OCI-LY1 (cell line): Measurements from ENCODE around the gene CNTN1.

Experiments used
- H2AFZ ChIP-seq: fragments of 200-600 bp; sonication (generic), shearing (Covaris generic); 2 replicates; pipeline ENCODE4 v1.6.0; 2014; ENCODE audit warnings: antibody characterized with exemption, mild to moderate bottlenecking, low read length
- H3F3A ChIP-seq: fragments of 200-600 bp; sonication (generic), shearing (Covaris generic); 2 replicates; pipeline ENCODE4 v1.6.0; 2014; ENCODE audit warnings: mild to moderate bottlenecking, antibody characterized with exemption, low read length, moderate library complexity; ENCODE audit not compliant: insufficient read depth
- H3K27ac ChIP-seq: fragments of 200-600 bp; sonication (generic); 2 replicates; pipeline ENCODE4 v1.5.1; 2014; ENCODE audit warnings: low read length, mixed run types, mild to moderate bottlenecking, low read depth; ENCODE audit not compliant: poor library complexity, severe bottlenecking
- H3K27me3 ChIP-seq: fragments of 200-600 bp; sonication (generic); 2 replicates; pipeline ENCODE4 v1.6.0; 2014; ENCODE audit warnings: antibody characterized with exemption, mild to moderate bottlenecking, low read length, moderate library complexity; ENCODE audit not compliant: insufficient read depth
- H3K36me3 ChIP-seq: fragments of 200-600 bp; sonication (generic); 2 replicates; pipeline ENCODE4 v1.6.1; 2014; ENCODE audit warnings: mild to moderate bottlenecking, antibody characterized with exemption, low read length, moderate library complexity, mixed read lengths; ENCODE audit not compliant: insufficient read depth
- H3K4me1 ChIP-seq: fragments of 200-600 bp; sonication (generic); 2 replicates; pipeline ENCODE4 v1.5.1; 2014; ENCODE audit warnings: mild to moderate bottlenecking, low read length, moderate library complexity; ENCODE audit not compliant: insufficient read depth, severe bottlenecking
- H3K4me2 ChIP-seq: fragments of 200-600 bp; sonication (generic), shearing (Covaris generic); 2 replicates; pipeline ENCODE4 v1.6.1; 2014; ENCODE audit warnings: low read length
- H3K4me3 ChIP-seq: fragments of 200-600 bp; sonication (generic); 2 replicates; pipeline ENCODE4 v1.5.1; 2014; ENCODE audit warnings: low read length, low read depth, mild to moderate bottlenecking, mixed read lengths; ENCODE audit not compliant: poor library complexity, severe bottlenecking
- H3K79me2 ChIP-seq: fragments of 200-600 bp; shearing (Covaris generic); 2 replicates; pipeline ENCODE4 v1.6.1; 2016; ENCODE audit warnings: mixed run types, low read length, mixed read lengths; ENCODE audit not compliant: insufficient read depth
- H3K9ac ChIP-seq: fragments of 200-600 bp; sonication (generic), shearing (Covaris generic); 2 replicates; pipeline ENCODE4 v1.6.1; 2014; ENCODE audit warnings: mild to moderate bottlenecking, low read length, mixed read lengths
- H3K9me2 ChIP-seq: fragments of 200-600 bp; sonication (generic), shearing (Covaris generic); 2 replicates; pipeline ENCODE4 v1.6.1; 2014; ENCODE audit warnings: low read depth, mild to moderate bottlenecking, low read length, mixed read lengths
- H3K9me3 ChIP-seq: fragments of 200-600 bp; shearing (Covaris generic); 2 replicates; pipeline ENCODE4 v1.6.1; 2014; ENCODE audit warnings: low read length, mixed read lengths
- H4K20me1 ChIP-seq: fragments of 200-600 bp; sonication (generic), shearing (Covaris generic); 2 replicates; pipeline ENCODE4 v1.6.0; 2016; ENCODE audit warnings: mild to moderate bottlenecking, low read length; ENCODE audit not compliant: insufficient read depth
- EZH2 ChIP-seq: fragments of 200-600 bp; sonication (generic), shearing (Covaris generic); IDR thresholded peaks from 2 replicates; pipeline ENCODE4 v1.8.0; 2017; ENCODE audit warnings: borderline replicate concordance, mixed run types, mild to moderate bottlenecking, antibody characterized with exemption, low read length, moderate library complexity, mixed read lengths
- TF ChIP-seq, protein P1 (sequence below): fragments of 200-600 bp; sonication (generic), shearing (Covaris generic); IDR thresholded peaks from 2 replicates; pipeline ENCODE4 v1.5.1; 2017; ENCODE audit warnings: mild to moderate bottlenecking, antibody characterized with exemption, low read length, moderate library complexity, mixed read lengths

CNTN1 gene

DNA sequence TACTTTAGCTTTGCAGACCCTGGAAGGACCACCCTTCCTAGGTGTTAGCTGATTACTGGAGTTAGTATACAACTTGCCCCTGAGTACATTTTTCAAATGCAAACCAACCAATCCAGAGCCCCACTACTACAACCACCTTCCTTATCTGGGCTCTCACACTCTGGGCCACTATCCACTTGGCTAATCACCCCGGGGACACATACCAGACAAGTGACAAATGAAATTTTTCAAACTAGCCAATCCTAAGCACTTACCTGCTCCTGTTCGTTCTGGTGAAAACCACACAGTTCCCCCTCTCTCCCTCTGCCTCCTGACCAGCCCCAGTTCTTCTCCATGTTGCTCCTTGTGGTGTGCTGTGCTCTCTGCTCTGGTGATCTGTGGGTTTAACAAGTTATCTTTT, 140.4 kb downstream of the CNTN1 start:
- H3K27ac ChIP-seq: no peak overlapping the region
- TF ChIP-seq, protein P1, sequence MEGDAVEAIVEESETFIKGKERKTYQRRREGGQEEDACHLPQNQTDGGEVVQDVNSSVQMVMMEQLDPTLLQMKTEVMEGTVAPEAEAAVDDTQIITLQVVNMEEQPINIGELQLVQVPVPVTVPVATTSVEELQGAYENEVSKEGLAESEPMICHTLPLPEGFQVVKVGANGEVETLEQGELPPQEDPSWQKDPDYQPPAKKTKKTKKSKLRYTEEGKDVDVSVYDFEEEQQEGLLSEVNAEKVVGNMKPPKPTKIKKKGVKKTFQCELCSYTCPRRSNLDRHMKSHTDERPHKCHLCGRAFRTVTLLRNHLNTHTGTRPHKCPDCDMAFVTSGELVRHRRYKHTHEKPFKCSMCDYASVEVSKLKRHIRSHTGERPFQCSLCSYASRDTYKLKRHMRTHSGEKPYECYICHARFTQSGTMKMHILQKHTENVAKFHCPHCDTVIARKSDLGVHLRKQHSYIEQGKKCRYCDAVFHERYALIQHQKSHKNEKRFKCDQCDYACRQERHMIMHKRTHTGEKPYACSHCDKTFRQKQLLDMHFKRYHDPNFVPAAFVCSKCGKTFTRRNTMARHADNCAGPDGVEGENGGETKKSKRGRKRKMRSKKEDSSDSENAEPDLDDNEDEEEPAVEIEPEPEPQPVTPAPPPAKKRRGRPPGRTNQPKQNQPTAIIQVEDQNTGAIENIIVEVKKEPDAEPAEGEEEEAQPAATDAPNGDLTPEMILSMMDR: no peak
- no peak for TF ChIP-seq EZH2
- H3K79me2 ChIP-seq: no peaks in the 10 kb centered on the region
- H3K36me3 ChIP-seq: no peaks in the 10 kb centered on the region
- H3K9me3 ChIP-seq: no peaks in the 10 kb centered on the region
- no peaks in the 10 kb centered on the region for H3K4me1 ChIP-seq
- H3K9ac ChIP-seq: no peak overlapping the region
- no peak overlapping the region for H2AFZ ChIP-seq
- no peaks in the 10 kb centered on the region for H3K9me2 ChIP-seq
- H3K4me2 ChIP-seq: no peak overlapping the region
- no peaks in the 10 kb centered on the region for H3F3A ChIP-seq
- H3K27me3 ChIP-seq: no peaks in the 10 kb centered on the region
- H4K20me1 ChIP-seq: no peaks in the 10 kb centered on the region
- no peak overlapping the region for H3K4me3 ChIP-seq

DNA sequence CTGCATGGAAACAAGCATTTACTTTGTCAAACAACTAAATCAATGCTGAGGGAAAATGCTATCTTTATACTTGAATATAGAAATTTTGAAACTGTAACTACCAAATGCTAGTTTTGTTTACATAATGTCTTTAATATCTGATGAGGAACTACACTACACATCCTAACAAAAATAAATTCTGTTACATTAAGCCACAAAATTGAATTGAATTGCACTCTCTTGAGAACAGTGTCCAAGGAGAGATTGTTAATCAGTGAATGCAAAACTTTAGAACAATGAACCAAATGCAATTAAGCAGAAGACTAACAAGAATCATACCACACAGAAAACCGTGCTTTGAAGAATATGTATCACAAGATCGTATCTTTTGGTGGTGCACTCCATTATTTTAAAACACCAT, 141.6 kb downstream of the CNTN1 start:
- no peak for TF ChIP-seq EZH2
- TF ChIP-seq, protein P1: no peak
- Histone ChIP-seq H3K4me2 (no peak overlapping the region), H3K9me2 (no peaks in the 10 kb centered on the region), H3K27ac (no peak overlapping the region), H3K27me3 (no peaks in the 10 kb centered on the region), H2AFZ (no peak overlapping the region), H3F3A (no peaks in the 10 kb centered on the region), H4K20me1 (no peaks in the 10 kb centered on the region), H3K4me3 (no peak overlapping the region), H3K9me3 (no peaks in the 10 kb centered on the region), H3K79me2 (no peaks in the 10 kb centered on the region), H3K36me3 (no peaks in the 10 kb centered on the region), H3K4me1 (no peaks in the 10 kb centered on the region), H3K9ac (no peak overlapping the region)

DNA sequence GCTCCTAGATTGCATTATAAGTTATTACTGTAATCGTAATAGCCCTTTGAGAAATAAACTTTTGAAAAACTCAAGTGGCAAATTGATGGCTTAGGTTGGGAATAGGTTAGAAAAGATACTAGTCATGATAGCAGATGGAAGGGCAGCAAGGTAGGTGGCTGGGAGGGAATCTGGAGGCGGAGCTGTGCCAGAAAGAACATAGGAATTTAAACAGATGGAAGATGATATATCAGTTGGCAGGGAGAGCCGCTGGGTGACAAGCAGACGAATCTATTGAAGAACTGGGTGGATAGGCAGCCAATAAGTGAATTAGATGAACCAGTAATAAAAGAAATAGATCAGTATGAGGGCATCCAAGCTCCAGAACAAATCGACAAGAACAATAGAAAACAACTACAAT, 142.1 kb downstream of the CNTN1 start:
- H3K9me2 ChIP-seq: no peaks in the 10 kb centered on the region
- no peaks in the 10 kb centered on the region for H3K9me3 ChIP-seq
- H3K4me2 ChIP-seq: no peak overlapping the region
- H3K27ac ChIP-seq: no peak overlapping the region
- H4K20me1 ChIP-seq: no peaks in the 10 kb centered on the region
- TF ChIP-seq, protein P1: no peak
- no peak for TF ChIP-seq EZH2
- H3K36me3 ChIP-seq: no peaks in the 10 kb centered on the region
- no peak overlapping the region for H2AFZ ChIP-seq
- H3K4me3 ChIP-seq: no peak overlapping the region
- no peaks in the 10 kb centered on the region for H3K27me3 ChIP-seq
- no peaks in the 10 kb centered on the region for H3K79me2 ChIP-seq
- H3K9ac ChIP-seq: no peak overlapping the region
- H3F3A ChIP-seq: no peaks in the 10 kb centered on the region
- H3K4me1 ChIP-seq: no peaks in the 10 kb centered on the region
